HG02884 (cell line): ENCODE results near the gene TOM1L2.
"Not testable (repeated sequence)": the region's sequence is repeated elsewhere in the genome, so short reads cannot be mapped to it uniquely, and the experiment has no call there.

Experiments
- ATAC-seq: cut with Tn5 transposase; IDR thresholded peaks from one replicate; pipeline ENCODE4 v1.9.1; 2021; ENCODE audit warnings: mild to moderate bottlenecking, moderate library complexity; ENCODE audit not compliant: unreplicated experiment

Gene TOM1L2

GRCh38 chr17:17995887-17996286 lies 23.7 kb upstream of the TOM1L2 start:
- ATAC-seq, result not testable (repeated sequence)

- ATAC-seq, result no peak
Observed at GRCh38 chr17:17994271-17995069, 22.3 kb upstream of the TOM1L2 start.

GRCh38 chr17:17993852-17994251 lies 21.7 kb upstream of the TOM1L2 start:
- no peak for ATAC-seq

GRCh38 chr17:17993366-17993765 lies 21.2 kb upstream of the TOM1L2 start:
- ATAC-seq, result no peak

- ATAC-seq, result no peak
Observed at GRCh38 chr17:17990282-17990681, 18.1 kb upstream of the TOM1L2 start.

- no peak for ATAC-seq
Observed at GRCh38 chr17:17989618-17990017, 17.4 kb upstream of the TOM1L2 start.

- ATAC-seq, result no peak
Observed at GRCh38 chr17:17989081-17989480, 16.9 kb upstream of the TOM1L2 start.

GRCh38 chr17:17988427-17988945 lies 16.3 kb upstream of the TOM1L2 start:
- no peak for ATAC-seq

GRCh38 chr17:17987901-17988300 lies 15.7 kb upstream of the TOM1L2 start:
- no peak for ATAC-seq

GRCh38 chr17:17987187-17987896 lies 15.1 kb upstream of the TOM1L2 start:
- no peak for ATAC-seq

GRCh38 chr17:17985555-17985954 lies 13.4 kb upstream of the TOM1L2 start:
- ATAC-seq, result no peak

- no peak for ATAC-seq
Observed at GRCh38 chr17:17985153-17985552, 13.0 kb upstream of the TOM1L2 start.

- ATAC-seq, result no peak
Observed at GRCh38 chr17:17983776-17984175, 11.6 kb upstream of the TOM1L2 start.

- no peak for ATAC-seq
Observed at GRCh38 chr17:17983376-17983775, 11.2 kb upstream of the TOM1L2 start.

GRCh38 chr17:17982801-17983200 lies 10.6 kb upstream of the TOM1L2 start:
- no peak for ATAC-seq

GRCh38 chr17:17981330-17981729 lies 9.1 kb upstream of the TOM1L2 start:
- ATAC-seq, result no peak

- no peak for ATAC-seq
Observed at GRCh38 chr17:17979778-17980177, 7.6 kb upstream of the TOM1L2 start.

- ATAC-seq, result no peak
Observed at GRCh38 chr17:17978481-17979424, 6.6 kb upstream of the TOM1L2 start.

- no peak for ATAC-seq
Observed at GRCh38 chr17:17976931-17977570, 4.9 kb upstream of the TOM1L2 start.

- ATAC-seq, result no peak
Observed at GRCh38 chr17:17975436-17975835, 3.2 kb upstream of the TOM1L2 start.

GRCh38 chr17:17972952-17973254 lies 703 bp upstream of the TOM1L2 start:
- ATAC-seq, result no peak
